Activated CD4-positive, alpha-beta T cell treated with anti-CD3 and anti-CD28 coated beads, Interleukin-2, amount 10 ng/mL, durations not matched to agents 7 days and 5 days (primary cell): ENCODE results near the gene TAPT1. TPM values are rescaled to one million over a fixed set of nuclear protein-coding genes. Genes with fewer than 3 reads are reported as not detected.

ENCODE experiments used
- CTCF ChIA-PET: fragments of 350-600 bp; sonication (Branson Sonifier 250); formaldehyde crosslinking; loops from one replicate; lab custom pipeline; 2021; ENCODE audit warnings: antibody characterized with exemption; lab: Charles Lee
- POLR2A ChIA-PET: fragments of 350-600 bp; sonication (Branson Sonifier 250); formaldehyde crosslinking; loops from one replicate; lab custom pipeline; 2021; ENCODE audit warnings: antibody characterized with exemption; lab: Charles Lee
- DNase-seq: peaks from one replicate; pipeline ENCODE4 v3.0.0-alpha.2; 2020
- H3K27ac Mint-ChIP-seq: one replicate; pipeline ENCODE4 v1.8.0; 2021; ENCODE audit warnings: mild to moderate bottlenecking, moderate library complexity, mixed read lengths
- H3K27me3 Mint-ChIP-seq: one replicate; pipeline ENCODE4 v1.8.0; 2021; ENCODE audit warnings: mixed read lengths
- H3K36me3 Mint-ChIP-seq: one replicate; pipeline ENCODE4 v1.8.0; 2021; ENCODE audit warnings: low read depth, mixed read lengths
- H3K4me1 Mint-ChIP-seq: one replicate; pipeline ENCODE4 v1.8.0; 2021; ENCODE audit warnings: mixed read lengths
- H3K4me3 Mint-ChIP-seq: one replicate; pipeline ENCODE4 v1.8.0; 2021; ENCODE audit warnings: mild to moderate bottlenecking, moderate library complexity, mixed read lengths
- H3K9me3 Mint-ChIP-seq: one replicate; pipeline ENCODE4 v1.8.0; 2021; ENCODE audit warnings: mixed read lengths
- total RNA-seq, 2 experiments: library from RNA; stranded (reverse); gene quantifications; one replicate each; pipeline ENCODE4 v1.2.3, GENCODE V29; 2021

The TAPT1 gene
- total RNA-seq, 2 experiments from 2014 or later, result 49.6 to 58.2 TPM

DNA sequence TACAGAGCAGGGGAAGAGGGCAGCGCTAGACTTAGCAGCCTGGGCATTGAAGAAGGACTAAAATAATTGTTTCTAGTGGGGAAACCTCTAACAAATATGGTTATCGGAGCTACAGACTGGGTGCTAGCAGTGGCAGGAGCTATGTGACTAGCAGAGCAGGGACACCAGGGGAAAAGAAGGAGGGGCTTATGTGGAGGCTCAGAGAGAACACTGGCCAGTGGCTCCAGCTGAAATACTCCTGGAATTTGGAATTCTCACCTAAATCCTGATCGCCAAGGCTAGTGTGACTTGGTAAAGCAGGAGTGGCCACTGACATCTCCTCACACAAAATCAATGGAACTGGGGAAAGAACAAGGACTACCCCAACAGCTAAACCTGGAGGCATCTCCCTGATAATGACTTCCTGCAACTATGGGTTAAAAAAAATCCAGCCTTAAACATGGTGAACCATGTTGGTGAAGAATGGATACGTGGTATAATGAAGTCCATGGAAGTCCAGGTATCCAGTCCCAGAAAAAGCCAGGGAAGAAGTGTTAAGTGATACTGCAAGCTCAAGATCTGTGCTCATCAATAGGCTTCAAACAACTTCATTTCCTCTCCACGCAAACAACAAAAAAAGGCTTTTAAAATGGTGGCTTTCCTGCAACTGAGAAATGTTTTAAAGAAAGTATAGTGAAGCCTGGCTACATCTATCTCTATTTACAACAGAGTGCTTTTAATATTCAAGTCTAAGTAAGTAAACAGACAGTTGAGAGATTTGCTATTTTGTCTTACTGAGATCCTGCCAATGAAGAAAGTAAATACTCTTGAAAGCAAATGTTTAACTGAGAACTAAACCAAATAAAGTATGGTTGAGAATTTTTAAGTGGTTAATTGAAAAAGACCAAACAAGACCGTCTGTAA, 1.8 kb downstream of the TAPT1 start:
- Mint-ChIP-seq H3K27me3 (no peaks in the 10 kb centered on the region), H3K27ac (peak overlapping the region; percentile 97), H3K4me1 (peaks cover 56% of the 10 kb centered on the region), H3K9me3 (no peaks in the 10 kb centered on the region), H3K36me3 (peaks cover 41% of the 10 kb centered on the region), H3K4me3 (peak overlapping the region; percentile 86)
- DNase-seq, result no peak
- CTCF ChIA-PET, result interaction anchor here (0.5 to 0.8 kb wide), 2 partner anchors 13 to 220 kb away, joined by 3 read pairs; no protein-coding TSS in a partner anchor
- POLR2A ChIA-PET, result interaction anchor here (0.6 kb wide), 1 partner anchor 13 kb away, joined by 3 read pairs; no protein-coding TSS in a partner anchor

DNA sequence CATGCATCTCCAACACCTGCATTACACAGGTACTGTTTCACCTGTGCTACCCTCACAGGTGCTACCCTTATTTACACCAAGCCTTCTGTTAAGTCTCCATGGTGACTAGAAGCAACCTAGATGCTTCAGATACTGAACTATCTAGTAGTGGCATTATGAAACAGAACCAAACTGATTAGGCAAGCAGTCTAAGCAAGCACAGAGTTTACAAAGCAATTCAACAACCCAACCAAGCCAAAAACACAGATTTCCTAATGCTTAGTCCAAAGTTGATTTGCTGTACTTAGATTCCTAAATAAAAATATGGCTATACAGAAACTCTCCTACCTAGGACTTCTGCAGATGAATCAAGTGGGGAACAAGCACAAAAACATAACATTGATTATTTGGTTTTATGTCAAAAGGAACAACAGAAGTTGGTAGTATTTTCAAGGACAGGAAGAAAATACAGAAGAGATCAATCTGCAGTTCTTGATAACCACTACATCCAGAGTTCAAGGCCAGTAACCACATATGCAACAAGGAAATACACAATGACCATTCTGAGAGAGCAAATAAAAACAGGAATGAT, 3.2 kb downstream of the TAPT1 start:
- no peaks in the 10 kb centered on the region for H3K27me3 Mint-ChIP-seq
- peak overlapping the region; percentile 86 for H3K4me3 Mint-ChIP-seq
- H3K4me1 Mint-ChIP-seq, result peaks cover 62% of the 10 kb centered on the region
- H3K36me3 Mint-ChIP-seq, result peaks cover 40% of the 10 kb centered on the region
- DNase-seq, result no peak
- ChIA-PET POLR2A (no interaction called here), CTCF (no interaction called here)
- H3K9me3 Mint-ChIP-seq, result no peaks in the 10 kb centered on the region
- peak overlapping the region; percentile 97 for H3K27ac Mint-ChIP-seq

DNA sequence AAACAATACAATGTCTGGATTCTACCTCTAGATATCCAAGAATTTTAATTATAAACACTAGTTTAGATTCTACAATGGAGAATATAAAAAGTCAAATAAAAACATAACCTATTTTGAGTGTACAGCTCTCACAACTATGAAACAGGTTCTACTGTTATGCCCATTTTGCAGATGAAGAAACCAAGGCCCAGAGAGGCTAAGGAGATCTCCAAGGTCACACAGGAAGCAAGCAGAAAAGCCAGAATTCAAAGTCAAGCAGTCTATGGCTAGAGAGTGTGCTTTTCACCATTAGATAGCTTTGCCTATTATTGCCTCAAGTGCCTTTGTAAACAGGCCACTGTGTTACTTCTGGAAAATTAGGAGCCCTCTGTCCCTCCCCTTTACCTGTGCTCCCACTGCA, 7.3 kb downstream of the TAPT1 start:
- Mint-ChIP-seq H3K27me3 (no peaks in the 10 kb centered on the region), H3K27ac (no peak overlapping the region), H3K4me3 (no peak overlapping the region), H3K9me3 (no peaks in the 10 kb centered on the region), H3K4me1 (peaks cover 77% of the 10 kb centered on the region), H3K36me3 (peaks cover 60% of the 10 kb centered on the region)
- ChIA-PET CTCF (interaction anchor here (1.1 to 2.3 kb wide), 2 partner anchors 9 to 13 kb away, joined by 3 to 8 read pairs; no protein-coding TSS in a partner anchor), POLR2A (no interaction called here)
- no peak for DNase-seq

DNA sequence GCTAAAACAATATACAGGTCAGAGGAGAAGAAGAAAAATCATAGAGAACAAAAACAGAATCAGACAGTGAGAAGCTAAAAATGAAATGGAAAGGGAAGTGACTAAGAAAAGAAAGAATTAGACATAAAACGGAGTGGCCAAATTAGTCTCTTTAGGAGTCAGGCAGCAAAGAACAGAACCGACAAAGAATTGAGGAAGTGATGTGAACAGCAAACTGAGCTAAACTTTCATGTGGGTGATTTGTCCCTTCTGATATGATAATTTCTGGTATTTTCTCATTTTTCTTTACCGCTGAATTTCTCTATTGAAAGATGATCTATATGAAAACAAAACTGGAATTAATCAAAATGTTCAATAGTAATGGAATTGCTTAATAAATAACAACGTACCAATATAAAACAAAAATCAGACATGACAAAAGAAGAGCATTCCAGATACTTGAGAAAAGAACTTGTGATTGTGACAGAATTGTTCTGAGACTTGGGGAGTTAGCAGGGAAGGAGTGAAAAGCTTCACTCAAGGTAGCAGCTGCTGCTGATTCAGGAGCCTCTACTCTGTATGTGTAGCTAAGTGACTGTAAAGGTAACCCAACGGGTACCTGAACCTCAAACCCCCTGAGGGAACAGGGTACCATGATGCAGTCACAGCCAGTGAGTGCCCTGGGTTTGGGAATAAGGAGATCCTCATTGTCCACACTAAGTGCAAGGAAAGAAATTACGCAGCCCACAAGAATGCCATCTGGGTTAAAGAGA, 8.8 kb downstream of the TAPT1 start:
- peaks cover 60% of the 10 kb centered on the region for H3K36me3 Mint-ChIP-seq
- H3K27me3 Mint-ChIP-seq, result no peaks in the 10 kb centered on the region
- no peak for DNase-seq
- H3K9me3 Mint-ChIP-seq, result no peaks in the 10 kb centered on the region
- ChIA-PET CTCF (interaction anchor here (1.1 to 2.3 kb wide), 2 partner anchors 10 to 12 kb away, joined by 3 to 8 read pairs; no protein-coding TSS in a partner anchor), POLR2A (no interaction called here)
- H3K4me3 Mint-ChIP-seq, result peak overlapping the region; percentile 46
- peaks cover 76% of the 10 kb centered on the region for H3K4me1 Mint-ChIP-seq
- peak overlapping the region; percentile 73 for H3K27ac Mint-ChIP-seq

DNA sequence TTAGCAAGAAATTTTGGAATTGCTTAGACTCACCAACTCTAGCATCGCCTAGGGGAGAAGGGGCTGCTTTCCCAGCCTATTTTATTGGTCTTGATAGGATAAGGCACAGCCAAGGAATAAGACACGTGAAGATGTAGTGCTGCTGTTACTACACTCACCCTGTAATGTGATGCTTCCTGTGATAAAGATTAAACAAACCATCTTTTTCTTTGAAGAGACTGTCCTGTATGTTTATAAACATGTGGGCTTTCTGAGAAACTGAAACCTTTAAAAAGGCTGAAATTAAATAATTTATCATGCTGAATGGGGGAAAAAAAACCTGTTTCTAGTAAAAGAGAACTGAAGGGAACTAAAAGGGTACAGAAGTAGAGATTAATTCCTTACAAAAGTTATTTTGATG, 13.2 kb downstream of the TAPT1 start:
- DNase-seq, result no peak
- ChIA-PET POLR2A (no interaction called here), CTCF (interaction anchor here (1.5 to 2.7 kb wide), 2 partner anchors 8 to 14 kb away, joined by 3 to 9 read pairs; no protein-coding TSS in a partner anchor)
- Mint-ChIP-seq H3K9me3 (no peaks in the 10 kb centered on the region), H3K27ac (peak overlapping the region; percentile 83), H3K36me3 (peaks cover 58% of the 10 kb centered on the region), H3K4me1 (peaks cover 59% of the 10 kb centered on the region), H3K4me3 (peak overlapping the region; percentile 11), H3K27me3 (no peaks in the 10 kb centered on the region)

DNA sequence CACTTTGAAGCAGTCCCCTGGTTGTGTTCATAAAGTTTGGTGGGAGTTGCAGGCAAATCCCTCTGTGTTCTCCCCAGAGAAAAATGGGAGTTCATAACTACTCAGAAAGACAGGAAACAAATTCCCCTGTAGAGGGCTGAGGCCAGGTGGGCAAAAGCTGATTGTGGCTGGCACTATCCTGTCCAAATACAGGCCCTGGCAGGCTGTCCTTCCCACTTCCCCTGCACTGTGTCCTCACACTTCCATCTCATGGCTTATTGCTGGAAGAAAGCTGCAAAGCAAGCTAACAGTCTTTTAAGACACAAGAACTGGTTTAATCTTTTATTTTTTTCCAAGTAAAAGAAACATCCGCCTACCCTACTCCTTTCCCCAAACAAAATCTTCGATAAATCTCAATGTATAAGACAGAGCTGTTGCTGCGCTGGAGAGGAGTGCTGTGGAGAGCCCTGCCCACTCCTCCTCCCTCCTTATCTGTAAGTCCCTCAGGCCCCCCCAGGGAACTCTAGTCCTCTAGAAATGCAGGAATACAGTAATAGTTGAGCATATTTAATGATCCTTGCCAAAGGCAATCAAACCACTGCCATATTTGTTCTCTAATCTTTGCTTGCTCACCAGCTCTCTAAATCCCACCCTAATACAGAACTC, 14.0 kb downstream of the TAPT1 start:
- ChIA-PET POLR2A (no interaction called here), CTCF (interaction anchor here (0.9 to 1.3 kb wide), 3 partner anchors 10 to 16 kb away, joined by 3 read pairs; no protein-coding TSS in a partner anchor)
- no peak for DNase-seq
- no peaks in the 10 kb centered on the region for H3K27me3 Mint-ChIP-seq
- peaks cover 56% of the 10 kb centered on the region for H3K36me3 Mint-ChIP-seq
- peaks cover 55% of the 10 kb centered on the region for H3K4me1 Mint-ChIP-seq
- no peaks in the 10 kb centered on the region for H3K9me3 Mint-ChIP-seq
- no peak overlapping the region for H3K4me3 Mint-ChIP-seq
- H3K27ac Mint-ChIP-seq, result peak overlapping the region; percentile 43

DNA sequence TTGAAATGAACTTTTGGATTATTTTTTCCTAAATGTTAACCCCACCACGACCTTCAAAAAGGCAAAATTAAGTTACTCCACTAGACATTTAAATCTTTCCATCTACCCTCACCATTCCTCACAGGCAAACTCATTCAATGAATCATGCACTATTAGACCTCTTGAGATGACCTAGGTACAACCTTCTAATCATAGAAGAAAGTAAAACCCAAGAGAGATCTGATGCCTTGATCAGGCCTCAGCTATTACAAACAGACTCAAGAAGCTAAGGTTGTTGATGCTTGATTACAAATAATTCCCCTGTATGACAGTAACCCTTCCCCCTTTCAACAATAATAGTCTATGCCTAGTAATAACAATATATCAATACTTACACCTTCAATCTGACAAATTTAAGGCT, 18.9 kb downstream of the TAPT1 start:
- ChIA-PET POLR2A (no interaction called here), CTCF (interaction anchor here (0.7 kb wide), 1 partner anchor 78 kb away, joined by 3 read pairs; no protein-coding TSS in a partner anchor)
- no peaks in the 10 kb centered on the region for H3K27me3 Mint-ChIP-seq

DNA sequence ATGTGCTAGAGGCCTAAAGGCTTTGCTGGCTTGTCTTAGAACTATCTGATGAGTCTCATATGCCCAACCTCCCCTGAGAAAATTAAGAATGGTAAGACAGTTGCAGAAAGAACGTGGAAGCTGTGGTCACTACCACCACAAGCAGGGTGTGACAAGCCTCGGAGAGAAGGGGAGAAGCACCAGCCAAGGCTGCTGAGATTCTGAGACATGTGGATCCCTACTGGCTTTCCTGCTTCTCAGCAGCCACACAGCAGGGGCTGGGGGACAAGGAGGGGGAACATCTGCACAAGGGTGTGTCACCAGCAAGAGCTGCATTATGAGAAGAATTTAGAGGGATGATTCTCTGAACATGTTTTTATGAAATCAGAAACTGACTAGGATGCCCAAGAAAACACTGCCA, 19.4 kb downstream of the TAPT1 start:
- CTCF ChIA-PET, result no interaction called here
- Mint-ChIP-seq H3K4me3 (no peak overlapping the region), H3K36me3 (peaks cover 25% of the 10 kb centered on the region), H3K27me3 (no peaks in the 10 kb centered on the region), H3K27ac (peak overlapping the region; percentile 19), H3K4me1 (peaks cover 43% of the 10 kb centered on the region), H3K9me3 (no peaks in the 10 kb centered on the region)
- POLR2A ChIA-PET, result no interaction called here
- no peak for DNase-seq

More for the DNA sequence above, 18.9 kb downstream of the TAPT1 start:
- peaks cover 29% of the 10 kb centered on the region for H3K36me3 Mint-ChIP-seq
- no peak overlapping the region for H3K4me3 Mint-ChIP-seq
- H3K27ac Mint-ChIP-seq, result no peak overlapping the region
- no peaks in the 10 kb centered on the region for H3K9me3 Mint-ChIP-seq
- DNase-seq, result no peak
- H3K4me1 Mint-ChIP-seq, result peaks cover 48% of the 10 kb centered on the region

DNA sequence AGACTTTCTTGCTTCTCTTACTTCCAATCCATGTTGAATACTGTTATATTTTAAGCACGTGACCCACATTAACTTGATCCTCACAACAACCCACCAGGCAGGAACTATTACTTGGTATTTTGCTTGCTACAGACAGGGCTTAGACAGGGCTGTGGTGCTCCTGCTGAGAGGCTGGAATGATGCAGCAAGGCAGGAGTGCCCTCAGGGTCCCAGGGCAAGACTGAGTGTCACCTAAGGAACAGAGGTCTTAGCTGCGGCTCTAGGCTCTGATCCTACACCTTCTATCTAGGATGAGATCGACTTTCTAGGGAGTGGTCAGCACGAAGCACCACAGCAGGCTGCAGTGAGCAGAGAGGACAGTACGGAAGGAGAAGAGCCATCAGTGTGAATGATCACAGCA, 20.0 kb downstream of the TAPT1 start:
- peaks cover 45% of the 10 kb centered on the region for H3K4me1 Mint-ChIP-seq
- no peaks in the 10 kb centered on the region for H3K27me3 Mint-ChIP-seq
- no peak overlapping the region for H3K27ac Mint-ChIP-seq
- CTCF ChIA-PET, result interaction anchor here (0.6 to 1.8 kb wide), 7 partner anchors 8 to 183 kb away, joined by 3 to 9 read pairs (median 3); no protein-coding TSS in a partner anchor
- DNase-seq, result no peak
- POLR2A ChIA-PET, result no interaction called here
- H3K36me3 Mint-ChIP-seq, result peaks cover 29% of the 10 kb centered on the region
- no peak overlapping the region for H3K4me3 Mint-ChIP-seq
- H3K9me3 Mint-ChIP-seq, result no peaks in the 10 kb centered on the region

DNA sequence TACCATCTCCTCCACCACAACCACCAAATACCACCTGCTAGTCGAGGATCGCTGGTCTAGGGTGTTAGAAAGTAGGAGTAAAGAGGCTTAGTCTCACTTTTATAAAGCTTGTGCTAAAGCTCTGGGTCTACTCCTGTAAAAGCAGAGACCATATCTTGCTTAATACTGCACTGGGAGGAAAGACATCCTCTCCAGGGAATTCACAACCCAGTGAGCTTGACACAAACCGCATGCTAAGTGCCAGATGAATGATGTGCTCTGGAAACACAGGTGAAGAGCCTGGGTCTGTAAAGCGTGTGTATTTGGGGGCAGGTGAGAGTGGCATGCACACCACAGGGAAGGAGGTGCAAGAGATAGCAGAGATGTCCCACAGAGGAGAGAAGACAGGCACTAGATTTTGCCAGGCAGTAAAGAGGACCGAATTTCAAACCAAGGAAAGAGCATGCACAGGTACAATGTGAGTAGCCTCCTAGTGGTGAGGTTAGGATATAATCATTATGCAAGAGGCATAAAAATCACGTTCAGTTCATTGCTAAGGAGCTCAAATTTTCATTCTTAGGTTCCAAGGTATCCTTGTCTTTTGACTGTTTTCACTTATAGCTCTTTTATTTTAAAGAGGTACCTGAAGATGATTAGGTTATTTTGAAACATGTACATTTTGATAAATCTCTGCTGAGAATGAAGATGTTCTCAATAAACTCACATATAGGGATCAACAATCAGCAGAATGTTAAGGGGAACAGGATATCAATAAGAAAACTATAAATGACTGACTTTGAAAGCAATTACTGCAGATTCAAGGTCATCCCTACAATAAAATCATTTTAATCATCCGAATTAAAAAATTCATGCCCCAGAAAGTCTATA, 20.7 kb downstream of the TAPT1 start:
- Mint-ChIP-seq H3K27me3 (no peaks in the 10 kb centered on the region), H3K36me3 (peaks cover 28% of the 10 kb centered on the region), H3K9me3 (no peaks in the 10 kb centered on the region), H3K4me1 (peaks cover 44% of the 10 kb centered on the region), H3K27ac (no peak overlapping the region), H3K4me3 (no peak overlapping the region)
- no peak for DNase-seq
- POLR2A ChIA-PET, result interaction anchor here (0.9 kb wide), 1 partner anchor 8 kb away, joined by 3 read pairs; no protein-coding TSS in a partner anchor
- CTCF ChIA-PET, result interaction anchor here (0.6 to 1.8 kb wide), 8 partner anchors 9 to 182 kb away, joined by 3 to 9 read pairs (median 3); no protein-coding TSS in a partner anchor

DNA sequence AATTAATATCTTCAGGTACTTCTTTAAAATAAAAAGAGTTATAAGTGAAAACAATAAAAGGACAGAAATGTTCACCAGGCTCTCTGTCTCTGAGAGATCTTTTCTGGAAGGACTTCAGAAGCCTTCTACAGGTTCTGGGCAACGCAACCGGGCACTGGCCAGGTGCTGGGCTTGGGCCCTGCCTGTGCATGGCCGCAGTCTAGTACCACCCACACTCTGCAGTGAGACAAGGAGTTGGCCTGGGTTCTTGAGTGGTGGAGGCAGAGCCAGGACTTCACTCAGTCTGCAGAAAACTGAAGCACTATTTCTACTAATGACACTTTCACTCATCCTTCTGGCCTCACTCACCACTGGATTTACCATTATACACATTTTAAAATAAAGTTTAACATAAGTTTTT, 21.8 kb downstream of the TAPT1 start:
- H3K36me3 Mint-ChIP-seq, result peaks cover 27% of the 10 kb centered on the region
- H3K4me3 Mint-ChIP-seq, result no peak overlapping the region
- no peaks in the 10 kb centered on the region for H3K9me3 Mint-ChIP-seq
- no peak overlapping the region for H3K27ac Mint-ChIP-seq
- H3K27me3 Mint-ChIP-seq, result no peaks in the 10 kb centered on the region
- H3K4me1 Mint-ChIP-seq, result peaks cover 43% of the 10 kb centered on the region
- POLR2A ChIA-PET, result no interaction called here
- DNase-seq, result no peak
- CTCF ChIA-PET, result no interaction called here
